GM19193 (cell line): Measurements from ENCODE around the gene NHSL2.

Experiments
- POLR2A ChIP-seq: IDR thresholded peaks from 4 replicates; pipeline ENCODE4 v1.6.1; 2011; ENCODE audit not compliant: insufficient read depth, insufficient read length; ENCODE audit errors: extremely low read depth

The NHSL2 gene

DNA sequence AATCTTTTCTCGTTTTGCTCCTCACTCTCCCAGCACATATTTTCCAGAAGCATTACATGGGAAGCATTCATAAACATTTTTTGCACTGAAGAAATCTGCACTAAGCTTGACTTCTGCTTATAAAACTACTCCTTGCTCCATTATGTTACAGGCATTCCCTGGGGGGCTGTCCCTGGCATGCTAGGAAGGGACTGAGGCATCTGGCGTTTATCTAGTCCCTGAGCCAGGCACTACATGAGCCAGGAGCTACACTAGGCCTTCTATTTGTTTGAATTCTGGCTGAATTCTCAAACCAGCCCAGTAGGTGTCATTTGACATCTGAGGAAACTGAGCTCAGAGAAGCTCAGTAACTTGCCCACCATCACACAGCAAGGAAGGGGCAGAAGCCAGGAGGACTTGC, 43.3 kb downstream of the NHSL2 start:
- TF ChIP-seq POLR2A, result no peak

DNA sequence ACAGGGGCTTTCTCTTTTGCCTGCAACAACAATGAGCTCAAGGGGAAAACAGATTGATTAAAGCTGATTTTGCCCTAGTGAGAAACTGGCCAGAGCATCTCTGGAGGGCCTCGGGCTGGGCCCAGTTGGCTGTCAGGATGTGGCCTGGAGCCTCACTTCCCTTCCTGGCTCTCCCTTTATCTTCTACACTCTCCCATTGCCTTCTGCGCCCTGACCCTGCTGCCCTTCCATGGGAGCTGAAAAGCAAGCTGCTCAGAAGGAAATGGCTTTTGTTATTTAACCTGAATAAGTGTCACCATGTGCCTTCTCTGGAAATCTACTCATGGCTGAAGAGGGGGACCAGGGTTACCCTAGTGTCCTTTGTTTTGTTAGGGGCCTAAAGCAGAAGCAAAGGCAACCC, 43.8 kb downstream of the NHSL2 start:
- no peak for TF ChIP-seq POLR2A

DNA sequence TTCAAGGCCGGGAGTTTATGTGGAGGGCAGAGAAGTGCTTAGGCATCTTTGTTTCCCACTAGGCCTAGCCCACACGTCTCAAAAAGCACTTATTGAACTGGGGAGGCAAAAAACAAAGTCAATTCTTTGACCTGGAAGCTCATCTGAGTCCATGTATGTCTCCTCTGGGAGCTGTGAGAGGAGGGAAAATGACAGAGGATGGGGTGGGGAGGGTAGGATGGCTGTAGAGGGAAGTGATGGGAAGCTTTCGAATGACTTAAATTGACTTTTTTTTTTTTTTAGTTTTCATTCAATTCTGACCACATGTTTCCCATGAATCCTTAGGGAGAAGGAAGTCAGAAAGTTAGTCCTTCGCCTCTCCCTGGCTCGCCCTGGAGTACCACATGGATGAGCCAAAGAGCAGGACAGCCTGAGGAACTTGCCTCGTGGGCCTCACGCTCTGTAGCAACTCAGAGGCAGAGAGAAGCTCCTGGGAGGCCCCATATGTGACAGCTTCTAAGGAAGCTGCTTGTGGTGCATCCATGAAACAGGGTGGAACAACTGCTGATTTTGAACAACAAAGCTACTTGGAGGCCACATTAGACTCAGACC, 45.0 kb downstream of the NHSL2 start:
- TF ChIP-seq POLR2A, result no peak

DNA sequence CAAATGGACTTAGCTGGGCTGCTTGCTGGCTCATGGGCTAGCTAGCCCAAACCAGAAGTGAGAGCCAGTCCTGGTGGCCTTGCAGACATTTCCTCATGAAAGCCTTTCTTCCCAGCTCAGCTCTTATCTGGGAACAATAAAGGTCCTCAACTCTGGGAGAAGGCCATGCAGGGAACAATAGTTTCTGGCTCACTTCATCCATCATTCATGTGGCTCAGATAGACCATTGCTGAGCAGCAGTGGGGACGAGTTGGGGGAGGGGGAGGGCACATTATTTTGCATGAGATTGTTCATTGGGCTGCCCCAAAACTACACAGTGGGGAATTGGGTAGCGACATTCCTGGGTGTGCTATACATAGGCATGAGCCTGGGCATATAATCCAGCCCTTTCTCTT, 47.6 kb downstream of the NHSL2 start:
- TF ChIP-seq POLR2A, result no peak

GRCh38 chrX:71974916-71975315, 64.3 kb downstream of the NHSL2 start:
- no peak for TF ChIP-seq POLR2A

- no peak for TF ChIP-seq POLR2A
Measured at GRCh38 chrX:71976753-71977152, 66.1 kb downstream of the NHSL2 start.

- no peak for TF ChIP-seq POLR2A
Measured at GRCh38 chrX:71978164-71978563, 67.5 kb downstream of the NHSL2 start.

DNA sequence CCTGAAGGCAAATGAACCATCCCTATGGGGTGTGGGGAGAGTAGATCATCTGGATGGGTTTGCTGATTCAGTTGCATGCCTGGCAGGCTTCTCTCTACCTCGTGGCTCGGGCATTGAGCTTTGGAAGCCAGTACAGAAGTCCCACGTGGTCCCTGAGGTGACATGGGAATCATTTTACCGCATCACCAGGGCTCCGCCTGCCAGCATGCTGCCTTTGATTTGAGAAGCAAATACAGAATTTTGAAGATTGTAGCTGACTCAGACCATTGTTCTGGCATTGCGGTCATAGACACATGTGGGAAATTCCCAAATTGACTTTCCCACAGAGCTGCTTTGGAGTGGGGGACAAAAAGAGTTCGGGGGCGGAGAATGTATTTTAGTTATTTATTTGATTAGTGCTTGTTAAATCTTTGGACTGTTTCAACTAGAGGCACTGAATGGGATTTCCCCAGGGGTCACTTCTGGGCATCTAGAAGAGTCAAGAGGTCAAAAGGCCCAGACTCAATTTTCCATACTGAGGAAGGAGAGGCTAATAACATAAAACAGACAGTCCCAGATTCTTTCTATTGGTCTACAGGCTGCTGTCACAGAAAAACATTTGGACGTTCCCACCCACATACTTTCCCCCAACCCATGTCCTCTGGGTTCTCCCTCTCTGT, 79.3 kb downstream of the NHSL2 start:
- no peak for TF ChIP-seq POLR2A

GRCh38 chrX:71990518-71990917, 79.9 kb downstream of the NHSL2 start:
- TF ChIP-seq POLR2A, result no peak

- TF ChIP-seq POLR2A, result no peak
Measured at GRCh38 chrX:71991164-71991563, 80.5 kb downstream of the NHSL2 start.

DNA sequence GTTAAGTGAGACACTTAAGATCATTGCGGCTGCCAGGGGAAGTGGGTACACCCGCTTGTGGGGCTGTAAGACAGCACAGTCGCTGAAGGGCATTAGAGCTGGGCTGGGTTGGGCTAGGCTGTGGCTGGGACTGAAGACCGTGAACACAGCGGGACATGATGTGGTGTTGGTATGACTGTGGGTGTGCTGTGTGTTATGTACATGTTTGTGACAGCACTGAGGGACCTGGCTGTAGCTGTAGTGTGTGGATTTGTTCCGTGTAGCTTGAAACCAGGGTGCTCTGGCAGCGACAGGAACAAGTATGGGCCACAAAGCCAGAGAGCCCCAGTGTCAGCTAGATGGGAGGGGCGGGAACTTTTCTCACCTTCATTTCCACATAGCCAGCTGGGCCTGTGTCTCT, 82.1 kb downstream of the NHSL2 start:
- TF ChIP-seq POLR2A, result no peak

DNA sequence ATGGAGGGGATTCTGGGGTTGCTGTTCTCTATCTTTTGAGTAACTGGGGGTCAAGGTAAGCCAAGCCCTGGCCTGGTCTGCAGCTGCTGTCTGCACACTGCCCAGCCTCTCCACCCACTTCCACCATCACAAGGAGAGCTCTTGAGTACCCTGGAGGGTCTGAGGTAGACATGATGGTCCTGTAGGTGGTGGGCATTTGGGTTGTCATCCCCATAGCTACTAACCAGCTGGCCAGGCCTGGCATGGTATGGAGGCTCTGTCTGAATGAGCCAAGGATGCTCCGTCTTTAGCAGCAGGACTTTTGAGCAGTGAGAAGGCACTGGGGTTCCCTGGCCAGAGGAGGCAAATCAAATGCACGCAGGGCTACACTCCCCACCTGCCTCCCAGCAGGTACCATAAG, 82.7 kb downstream of the NHSL2 start:
- no peak for TF ChIP-seq POLR2A

GRCh38 chrX:71994601-71995000, 84.0 kb downstream of the NHSL2 start:
- TF ChIP-seq POLR2A, result no peak

DNA sequence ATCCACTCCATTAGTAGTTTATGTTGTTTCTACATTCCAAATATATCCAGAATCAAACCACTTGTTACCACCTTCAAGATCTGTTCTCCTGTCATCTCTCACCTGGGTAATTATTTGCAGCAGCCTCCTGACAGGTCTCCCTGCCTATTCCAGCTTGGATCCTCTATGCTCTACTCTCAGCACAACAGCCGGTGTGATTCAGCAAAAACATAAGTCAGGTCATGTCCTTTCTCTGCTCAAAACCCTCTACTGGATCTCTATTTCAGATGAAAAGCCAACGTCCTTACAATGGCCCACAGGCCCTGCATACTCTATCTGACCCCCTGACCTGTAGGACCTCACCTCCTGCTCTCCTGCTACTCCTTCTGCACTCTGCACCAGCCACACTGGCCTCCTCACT, 84.5 kb downstream of the NHSL2 start:
- TF ChIP-seq POLR2A, result no peak

DNA sequence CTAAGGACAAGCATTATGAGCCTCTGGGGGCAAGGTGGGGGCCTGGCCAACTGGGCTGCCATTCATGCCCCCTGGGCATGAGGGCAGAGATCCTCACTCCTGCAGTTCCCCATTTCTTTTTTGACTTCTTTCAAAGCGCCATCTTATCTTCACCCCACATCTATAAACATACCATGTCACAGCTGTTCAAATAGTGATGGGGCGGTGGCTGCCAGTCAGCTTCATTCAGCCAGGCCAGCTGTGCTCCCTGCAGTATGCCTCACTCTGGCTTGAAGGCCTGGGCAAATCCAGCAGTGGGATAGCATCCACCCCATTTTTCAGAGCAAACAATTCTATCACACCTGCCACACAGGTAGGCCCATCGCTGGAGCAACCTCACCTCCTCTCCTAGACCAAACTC, 85.5 kb downstream of the NHSL2 start:
- no peak for TF ChIP-seq POLR2A

DNA sequence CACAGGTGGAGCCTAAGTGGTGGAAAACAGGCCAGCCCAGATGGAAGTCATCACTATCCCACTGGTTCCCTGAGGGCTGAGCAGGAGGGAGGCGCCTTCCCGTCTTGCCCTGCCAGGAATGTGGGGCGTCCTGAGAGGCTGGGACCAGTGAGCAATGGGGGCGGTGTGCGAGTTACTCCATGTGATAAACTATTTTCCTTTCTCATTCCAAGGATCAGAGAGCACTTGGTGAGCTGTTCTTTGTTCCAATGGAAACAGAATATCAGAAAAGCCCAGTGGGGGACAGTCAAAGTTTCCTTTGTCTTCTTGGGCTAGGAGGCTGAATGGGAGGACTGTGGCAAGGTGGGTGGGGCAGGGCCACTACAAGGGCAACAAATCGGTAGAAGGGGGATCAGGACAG, 86.2 kb downstream of the NHSL2 start:
- TF ChIP-seq POLR2A, result no peak

DNA sequence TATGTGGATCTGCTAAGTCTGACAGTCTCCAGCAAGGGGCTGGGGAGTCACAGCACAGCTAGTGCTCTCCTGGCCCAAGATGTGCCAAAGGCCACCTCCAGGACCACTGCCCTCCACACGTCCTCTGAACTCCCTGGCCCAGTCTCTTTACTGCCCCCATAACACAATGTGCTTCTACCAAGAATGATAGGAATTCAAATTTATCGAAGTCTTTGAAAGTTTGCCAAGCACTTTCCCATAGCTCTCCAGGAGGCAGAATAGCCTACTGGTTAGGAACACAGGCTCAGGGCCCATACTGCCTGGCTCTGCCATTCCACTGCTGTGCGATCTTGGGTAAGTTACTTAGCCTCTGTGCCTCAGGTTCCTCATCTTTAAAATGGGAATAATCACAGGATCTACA, 86.7 kb downstream of the NHSL2 start:
- TF ChIP-seq POLR2A, result no peak
